Muscle of arm (tissue), 12 donors: ENCODE data around the gene PRRX1. TPM values are rescaled to one million over a fixed set of nuclear protein-coding genes. Genes with fewer than 3 reads are reported as not detected.

Source experiments
- DNase-seq: peaks from one replicate; pipeline ENCODE4 v3.0.0-alpha.2; 2013
- polyA plus RNA-seq, 12 donors: library from polyadenylated mRNA; unstranded; fragments of 120-200 nt; gene quantifications; one replicate each; pipeline ENCODE4 v1.2.1, GENCODE V29; 2013; ENCODE audit not compliant: insufficient read length in 12 of 12

PRRX1 gene
- polyA plus RNA-seq, 12 donors: 106 to 279 (median 212) TPM

GRCh38 chr1:170714163-170714562 is 50.2 kb downstream of the PRRX1 start:
- no peak for DNase-seq

- DNase-seq: no peak
Measured at GRCh38 chr1:170714938-170715337, 51.0 kb downstream of the PRRX1 start.

GRCh38 chr1:170716835-170717429 is 53.0 kb downstream of the PRRX1 start:
- no peak for DNase-seq

GRCh38 chr1:170720661-170721060 is 56.7 kb downstream of the PRRX1 start:
- DNase-seq: no peak

GRCh38 chr1:170721621-170722020 is 57.7 kb downstream of the PRRX1 start:
- no peak for DNase-seq

- no peak for DNase-seq
Measured at GRCh38 chr1:170723518-170723917, 59.6 kb downstream of the PRRX1 start.

GRCh38 chr1:170725326-170725725 is 61.4 kb downstream of the PRRX1 start:
- no peak for DNase-seq

- DNase-seq: no peak
Measured at GRCh38 chr1:170727963-170728362, 64.0 kb downstream of the PRRX1 start.

- peak; percentile 31 for DNase-seq
Measured at GRCh38 chr1:170729225-170730002, 65.5 kb downstream of the PRRX1 start.

- DNase-seq: no peak
Measured at GRCh38 chr1:170730014-170730413, 66.1 kb downstream of the PRRX1 start.

GRCh38 chr1:170730438-170730837 is 66.5 kb downstream of the PRRX1 start:
- no peak for DNase-seq

GRCh38 chr1:170731566-170732251 is 67.8 kb downstream of the PRRX1 start:
- DNase-seq: no peak

- DNase-seq: peak; percentile 66
Measured at GRCh38 chr1:170732252-170732588, 68.3 kb downstream of the PRRX1 start.

- no peak for DNase-seq
Measured at GRCh38 chr1:170734412-170735175, 70.7 kb downstream of the PRRX1 start.

GRCh38 chr1:170735366-170736263 is 71.7 kb downstream of the PRRX1 start:
- no peak for DNase-seq

GRCh38 chr1:170739803-170740202 is 75.9 kb downstream of the PRRX1 start:
- no peak for DNase-seq

- DNase-seq: no peak
Measured at GRCh38 chr1:170741678-170742077, 77.7 kb downstream of the PRRX1 start.

GRCh38 chr1:170742600-170742999 is 78.7 kb downstream of the PRRX1 start:
- DNase-seq: no peak

GRCh38 chr1:170743083-170743482 is 79.2 kb downstream of the PRRX1 start:
- no peak for DNase-seq

- DNase-seq: peak; percentile 26
Measured at GRCh38 chr1:170749549-170749948, 85.6 kb downstream of the PRRX1 start.

GRCh38 chr1:170749959-170750358 is 86.0 kb downstream of the PRRX1 start:
- no peak for DNase-seq
